Measurements from ENCODE around the gene ATP6V1D. TPM values are rescaled to one million over a fixed set of nuclear protein-coding genes. Genes with fewer than 3 reads are reported as not detected.

Gene ATP6V1D
- total and polyA plus RNA-seq, 2 of the 8 experiments (the other 6 are each of a cell fraction or from before 2014, with no cell fraction given) = 45.1 to 76.3 TPM

GRCh38 chr14:67370830-67371229 lies 11.2 kb upstream of the ATP6V1D start:
- Histone ChIP-seq H4K91ac (replicated peaks; ENCODE audit: insufficient read length, low read length) (no peak overlapping the region), H3K4me2 (ENCODE audit: insufficient read depth in 1 of 2, low read depth in 2 of 2, low read length in 2 of 2) (no peak overlapping the region), H3K23me2 (ENCODE audit: low read depth, low read length) (no peaks in the 10 kb centered on the region), H3K9me3 (ENCODE audit: insufficient read depth in 2 of 2, low read depth in 1 of 2, low read length in 1 of 2) (no peaks in the 10 kb centered on the region), H2BK120ac (replicated peaks; ENCODE audit: low read depth, low read length) (no peak overlapping the region), H3K27me3 (replicated peaks in 1 of 4; ENCODE audit: control insufficient read depth in 3 of 4, extremely low read depth in 1 of 4, insufficient read depth in 3 of 4, low read length in 3 of 4) (no peaks in the 10 kb centered on the region), H2BK5ac (ENCODE audit: low read depth, low read length) (no peak overlapping the region), H3K4me1 (replicated peaks in 1 of 4; ENCODE audit: control insufficient read depth in 3 of 4, insufficient read depth in 4 of 4, low read length in 3 of 4) (no peaks in the 10 kb centered on the region), H2BK12ac (ENCODE audit: low read depth, low read length) (no peak overlapping the region), H2AFZ (ENCODE audit: low read length) (no peak overlapping the region), H3K56ac (replicated peaks; ENCODE audit: insufficient read length, low read depth, low read length) (no peak overlapping the region), H3K23ac (ENCODE audit: insufficient read length) (no peak overlapping the region), H2BK15ac (ENCODE audit: low read length) (no peak overlapping the region), H4K5ac (ENCODE audit: insufficient read length, low read depth, low read length) (no peak overlapping the region), H3K4me3 (ENCODE audit: extremely low read depth in 1 of 4, insufficient read depth in 2 of 4, low read depth in 3 of 4, low read length in 4 of 4) (no peak overlapping the region), H3K79me2 (ENCODE audit: control insufficient read depth in 1 of 2, insufficient read depth in 2 of 2, low read length in 2 of 2) (peaks cover 0 to 15% of the 10 kb centered on the region in 2 experiments; a peak in 2 of 4 replicates), H2BK20ac (ENCODE audit: low read length) (no peak overlapping the region), H3K18ac (ENCODE audit: extremely low read depth, low read length) (no peak overlapping the region), H3K36me3 (ENCODE audit: control insufficient read depth in 2 of 4, insufficient read depth in 4 of 4, low read length in 3 of 4) (peaks cover 15 to 76% (median 41%) of the 10 kb centered on the region in 4 experiments), H3K14ac (ENCODE audit: insufficient read length) (no peak overlapping the region), H3K9ac (replicated peaks in 1 of 4; ENCODE audit: extremely low read depth in 1 of 4, low read depth in 3 of 4, low read length in 3 of 4) (no peak overlapping the region), H3K79me1 (ENCODE audit: low read depth, low read length) (no peaks in the 10 kb centered on the region; the same call in 1 of the 2 replicates), H3K27ac (ENCODE audit: low read depth, low read length) (no peak overlapping the region), H4K20me1 (replicated peaks in 1 of 2; ENCODE audit: control insufficient read depth in 1 of 2, insufficient read depth in 2 of 2, low read length in 2 of 2) (peaks cover 0 to 5% of the 10 kb centered on the region in 2 experiments), H3K4ac (replicated peaks; ENCODE audit: insufficient read length, low read depth, low read length) (no peak overlapping the region), H4K8ac (ENCODE audit: extremely low read depth, insufficient read depth, low read length) (no peak overlapping the region), H2AK5ac (ENCODE audit: low read depth, low read length) (no peak overlapping the region)
- 82% methylated on average over 5 of the region's 5 CpGs; no CpG with 5 or more reads in 1 of the 2 experiments for WGBS, 2 experiments (ENCODE audit: extremely low coverage in 1 of 2, insufficient coverage in 1 of 2, insufficient read length in 1 of 2, insufficient replicate concordance in 2 of 2, low coverage in 1 of 2, low lambda C conversion rate in 2 of 2, missing lambda C conversion rate in 1 of 2)
- FAIRE-seq (no peak), DNase-seq (ENCODE audit: low read depth in 1 of 2, low spot score in 2 of 2) (no peak)
- CTCF ChIA-PET (ENCODE audit: partially characterized antibody) = interaction anchor here (0.7 to 1.5 kb wide), 3 partner anchors 11 to 201 kb away, joined by 3 to 5 read pairs (median 3); partner anchors contain the start of gene ATP6V1D
- POLR2A ChIA-PET (ENCODE audit: partially characterized antibody) = interaction anchor here (0.7 to 1.2 kb wide), 2 partner anchors 11 to 55 kb away, joined by 3 read pairs; partner anchors contain the start of gene ATP6V1D
- no peak for TF ChIP-seq BRCA1 (IDR thresholded peaks at IDR 0.05; ENCODE audit: low read depth, low read length)
- TF ChIP-seq GABPA (IDR thresholded peaks at IDR 0.05; ENCODE audit: borderline replicate concordance, insufficient read depth, low read length) = no peak
- TF ChIP-seq JUND (IDR thresholded peaks at IDR 0.05; ENCODE audit: low read length) = no peak
- no peak for TF ChIP-seq GTF2F1 (IDR thresholded peaks at IDR 0.05; ENCODE audit: borderline replicate concordance, low read depth, low read length)
- TF ChIP-seq KDM1A (IDR thresholded peaks at IDR 0.05; ENCODE audit: borderline replicate concordance, low read length) = no peak
- TF ChIP-seq JUN (IDR thresholded peaks at IDR 0.05; ENCODE audit: low read depth, low read length) = no peak
- no peak for TF ChIP-seq POLR2A (IDR thresholded peaks at IDR 0.05; ENCODE audit: control extremely low read depth in 1 of 2, low read depth in 2 of 2, low read length in 2 of 2)
- no peak for TF ChIP-seq SP1 (IDR thresholded peaks at IDR 0.05; ENCODE audit: low read depth, low read length)
- no peak for TF ChIP-seq SIN3A (conservative IDR thresholded peaks at IDR 0.05 in 1 of 2, IDR thresholded peaks at IDR 0.05 in 1 of 2; ENCODE audit: low read depth in 1 of 2, low read length in 2 of 2)
- TF ChIP-seq TAF7 (optimal IDR thresholded peaks at IDR 0.05; ENCODE audit: borderline replicate concordance, low read depth, low read length) = no peak
- TF ChIP-seq CBX5 (IDR thresholded peaks at IDR 0.05; ENCODE audit: low read depth, low read length) = no peak
- TF ChIP-seq MAX (IDR thresholded peaks at IDR 0.05) = no peak
- no peak for TF ChIP-seq POLR2AphosphoS5 (IDR thresholded peaks at IDR 0.05; ENCODE audit: low read depth, low read length)
- TF ChIP-seq TBP (IDR thresholded peaks at IDR 0.05; ENCODE audit: low read depth, low read length) = no peak
- TF ChIP-seq KDM4A (IDR thresholded peaks at IDR 0.05; ENCODE audit: low read depth, low read length, severe bottlenecking) = no peak

Data from H1 (cell line).